ENCODE measurements around the gene CRTAP. TPM values are rescaled to one million over a fixed set of nuclear protein-coding genes. Genes with fewer than 3 reads are reported as not detected.

Gene CRTAP
- total and polyA plus RNA-seq, 2 of the 13 experiments (the other 11 are each of a cell fraction or from before 2014, with no cell fraction given) = 54.2 to 119 TPM

DNA sequence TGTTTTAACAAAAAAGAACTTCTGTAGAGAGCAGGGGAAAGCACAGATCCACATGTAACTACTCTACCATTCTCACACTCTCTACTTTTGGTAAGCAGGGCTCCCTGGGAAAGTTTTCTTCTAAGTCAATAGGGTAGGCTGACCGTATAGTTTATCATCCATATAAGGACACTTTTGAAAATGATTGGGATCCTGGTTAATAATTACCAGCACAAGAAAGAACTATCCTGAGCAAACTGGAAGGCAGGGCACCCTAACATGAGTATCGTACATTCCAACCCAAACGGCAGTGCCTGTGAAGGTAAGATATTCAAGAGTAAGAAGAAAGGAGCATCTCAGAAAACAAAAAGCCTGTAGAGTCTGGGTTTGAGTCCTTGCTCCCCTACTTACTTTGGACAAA is 82.7 kb downstream of the CRTAP start:
- in situ Hi-C loops (cut with HindIII; ENCODE audit: extremely low pct_ligation_motif_present, low pct_unique_long_range_greater_than_20kb) (no loop called here), intact Hi-C loops (cut with micrococcal nuclease; ENCODE audit: unreplicated experiment) (no loop called here)
- CTCF ChIA-PET (ENCODE audit: low intra/inter-chr PET ratio, low total read pairs) = no interaction called here
- H3K36me3 ChIP-seq (replicated peaks in 1 of 2; ENCODE audit: control insufficient read depth in 1 of 2, insufficient read depth in 2 of 2, low read length in 2 of 2) = no peaks in the 10 kb centered on the region
- BruUV-seq (replicated peaks) = no TSS peak
- H3K27ac ChIP-seq (ENCODE audit: extremely low read length, insufficient read depth, low read length) = no peak overlapping the region
- H3K4me3 ChIP-seq (replicated peaks in 1 of 3; ENCODE audit: insufficient read depth in 1 of 3, low read depth in 2 of 3, low read length in 3 of 3) = no peak overlapping the region; a peak in 1 of 6 replicates
- POLR2A ChIA-PET = no interaction called here
- no peak for FAIRE-seq
- no peak overlapping the region for H2AFZ ChIP-seq (ENCODE audit: low read length)
- H3K4me2 ChIP-seq (ENCODE audit: low read depth, low read length) = peak overlapping the region; percentile 31
- H3K4me1 ChIP-seq (ENCODE audit: insufficient read depth, low read length) = peaks cover 28% of the 10 kb centered on the region
- no peaks in the 10 kb centered on the region for H4K20me1 ChIP-seq (ENCODE audit: insufficient read depth, low read length)
- DNase-seq (ENCODE audit: low spot score) = peak; percentile 62
- ATAC-seq = peak; percentile 75
- H3K79me2 ChIP-seq (ENCODE audit: insufficient read depth, low read length) = no peaks in the 10 kb centered on the region
- no peaks in the 10 kb centered on the region for H3K9me3 ChIP-seq (ENCODE audit: low read length)
- H3K27me3 ChIP-seq (ENCODE audit: control insufficient read depth in 1 of 2, insufficient read depth in 2 of 2, low read length in 2 of 2) = peaks cover 0 to 8% of the 10 kb centered on the region in 2 experiments; a peak in 1 of 5 replicates
- 0% methylated on average over 3 of the region's 3 CpGs for WGBS (ENCODE audit: low lambda C conversion rate)
- H3K9ac ChIP-seq (ENCODE audit: insufficient read depth, low read depth, low read length) = no peak overlapping the region
- TF ChIP-seq TEAD3 (CRISPR knock-in tag; optimal IDR thresholded peaks at IDR 0.05; ENCODE audit: borderline replicate concordance) (peak; percentile 43), HDAC1 (CRISPR knock-in tag; IDR thresholded peaks at IDR 0.05) (no peak)
- TF ChIP-seq, protein P1, sequence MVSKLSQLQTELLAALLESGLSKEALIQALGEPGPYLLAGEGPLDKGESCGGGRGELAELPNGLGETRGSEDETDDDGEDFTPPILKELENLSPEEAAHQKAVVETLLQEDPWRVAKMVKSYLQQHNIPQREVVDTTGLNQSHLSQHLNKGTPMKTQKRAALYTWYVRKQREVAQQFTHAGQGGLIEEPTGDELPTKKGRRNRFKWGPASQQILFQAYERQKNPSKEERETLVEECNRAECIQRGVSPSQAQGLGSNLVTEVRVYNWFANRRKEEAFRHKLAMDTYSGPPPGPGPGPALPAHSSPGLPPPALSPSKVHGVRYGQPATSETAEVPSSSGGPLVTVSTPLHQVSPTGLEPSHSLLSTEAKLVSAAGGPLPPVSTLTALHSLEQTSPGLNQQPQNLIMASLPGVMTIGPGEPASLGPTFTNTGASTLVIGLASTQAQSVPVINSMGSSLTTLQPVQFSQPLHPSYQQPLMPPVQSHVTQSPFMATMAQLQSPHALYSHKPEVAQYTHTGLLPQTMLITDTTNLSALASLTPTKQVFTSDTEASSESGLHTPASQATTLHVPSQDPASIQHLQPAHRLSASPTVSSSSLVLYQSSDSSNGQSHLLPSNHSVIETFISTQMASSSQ (IDR thresholded peaks at IDR 0.05; ENCODE audit: low read depth) = 0 out of 2 replicates have a peak, but pooled peaks have one; percentile 46
- TF ChIP-seq, protein P1 (CRISPR knock-in tag; IDR thresholded peaks at IDR 0.05; ENCODE audit: borderline replicate concordance) = no peak

Small RNA genes within 50 kb of the gene (small RNA-seq; reads per million reads assigned to genes)
- gene AC123900.1 (ENCODE audit: insufficient read depth in 2 of 3, insufficient read length in 3 of 3, low read depth in 2 of 3, low replicate concordance in 1 of 3) = 0 reads per million in 3 experiments
- gene RN7SL296P (ENCODE audit: insufficient read depth in 2 of 3, insufficient read length in 3 of 3, low read depth in 2 of 3, low replicate concordance in 1 of 3) = 0 reads per million in 3 experiments
- 0 reads per million in 3 experiments for gene SUMO2P10 (ENCODE audit: insufficient read depth in 2 of 3, insufficient read length in 3 of 3, low read depth in 2 of 3, low replicate concordance in 1 of 3)

Other genes starting within 250 kb of the CRTAP start
- gene CCR4, start 162.4 kb upstream of the CRTAP start, total RNA-seq (2016; rRNA removed; fragmentation: Illumina TruSeq; extraction: Trizol) = 0.04 and 0.06 TPM in 2 replicates
- gene CCR4, start 162.4 kb upstream of the CRTAP start, polyA plus RNA-seq (2011; rRNA removed) = 0.05 TPM in 2 replicates
- gene GLB1, start 16.9 kb upstream of the CRTAP start, total RNA-seq (2016; rRNA removed; fragmentation: Illumina TruSeq; extraction: Trizol) = 33.0 and 67.1 TPM in 2 replicates
- 113 and 128 TPM in 2 replicates for gene GLB1, start 16.9 kb upstream of the CRTAP start, polyA plus RNA-seq (2011; rRNA removed)
- gene TMPPE, start 16.9 kb upstream of the CRTAP start, total RNA-seq (2016; rRNA removed; fragmentation: Illumina TruSeq; extraction: Trizol) = 4.4 and 5.7 TPM in 2 replicates
- 1.8 and 1.9 TPM in 2 replicates for gene TMPPE, start 16.9 kb upstream of the CRTAP start, polyA plus RNA-seq (2011; rRNA removed)
- not detected in 2 replicates for gene SUSD5, start 104.8 kb downstream of the CRTAP start, total RNA-seq (2016; rRNA removed; fragmentation: Illumina TruSeq; extraction: Trizol)
- gene SUSD5, start 104.8 kb downstream of the CRTAP start, polyA plus RNA-seq (2011; rRNA removed) = not detected in 2 replicates
- 1.2 and 1.8 TPM in 2 replicates for gene FBXL2, start 163.4 kb downstream of the CRTAP start, total RNA-seq (2016; rRNA removed; fragmentation: Illumina TruSeq; extraction: Trizol)
- gene FBXL2, start 163.4 kb downstream of the CRTAP start, polyA plus RNA-seq (2011; rRNA removed) = 5.0 and 6.9 TPM in 2 replicates

Data from HepG2 (cell line).